Progenitor cell of endocrine pancreas (in vitro differentiated cells): Measurements from ENCODE around the gene LINS1. TPM values are rescaled to one million over a fixed set of nuclear protein-coding genes. Genes with fewer than 3 reads are reported as not detected.

Experiments used
- DNase-seq: peaks from one replicate; pipeline ENCODE4 v3.0.0; 2021; ENCODE audit warnings: low spot score; ENCODE audit not compliant: unreplicated experiment
- H3K27ac Mint-ChIP-seq: 2 replicates; pipeline ENCODE4 v1.8.0; 2021; ENCODE audit warnings: mild to moderate bottlenecking, moderate library complexity, mixed read lengths
- H3K27me3 Mint-ChIP-seq: 2 replicates; pipeline ENCODE4 v1.8.0; 2021; ENCODE audit warnings: mixed read lengths
- H3K36me3 Mint-ChIP-seq: 2 replicates; pipeline ENCODE4 v1.8.0; 2022; ENCODE audit warnings: mixed read lengths; ENCODE audit not compliant: insufficient read depth
- H3K4me1 Mint-ChIP-seq: 2 replicates; pipeline ENCODE4 v1.8.0; 2021; ENCODE audit warnings: low read depth, mixed read lengths
- H3K4me3 Mint-ChIP-seq: 2 replicates; pipeline ENCODE4 v1.8.0; 2021; ENCODE audit warnings: low read depth, mild to moderate bottlenecking, moderate library complexity, mixed read lengths
- H3K9me3 Mint-ChIP-seq: 2 replicates; pipeline ENCODE4 v1.8.0; 2021; ENCODE audit warnings: low read depth, mixed read lengths
- CTCF ChIP-seq: fragments of 200-600 bp; sonication (generic); IDR thresholded peaks from one replicate; pipeline ENCODE4 v1.5.0; 2021; ENCODE audit warnings: antibody characterized with exemption, mild to moderate bottlenecking; ENCODE audit not compliant: unreplicated experiment
- total RNA-seq: library from RNA; stranded (reverse); gene quantifications from 2 replicates; pipeline ENCODE4 v1.2.1, GENCODE V29; 2021

The LINS1 gene
- total RNA-seq, 1 donor from 2014 or later: 17.7 TPM

- no peak for TF ChIP-seq CTCF
- DNase-seq: no peak
- no peak overlapping the region for H3K4me3 Mint-ChIP-seq
- no peak overlapping the region for H3K27ac Mint-ChIP-seq
- peaks cover 21% of the 10 kb centered on the region for H3K27me3 Mint-ChIP-seq
- no peaks in the 10 kb centered on the region for H3K4me1 Mint-ChIP-seq
- H3K9me3 Mint-ChIP-seq: peaks cover 1% of the 10 kb centered on the region
- H3K36me3 Mint-ChIP-seq: no peaks in the 10 kb centered on the region
Observed at GRCh38 chr15:100533886-100534285, 68.1 kb downstream of the LINS1 start.

- H3K9me3 Mint-ChIP-seq: no peaks in the 10 kb centered on the region
- no peak overlapping the region for H3K4me3 Mint-ChIP-seq
- DNase-seq: no peak
- H3K27ac Mint-ChIP-seq: no peak overlapping the region
- H3K36me3 Mint-ChIP-seq: no peaks in the 10 kb centered on the region
- no peaks in the 10 kb centered on the region for H3K4me1 Mint-ChIP-seq
- peaks cover 24% of the 10 kb centered on the region for H3K27me3 Mint-ChIP-seq
- no peak for TF ChIP-seq CTCF
Observed at GRCh38 chr15:100531823-100532327, 70.1 kb downstream of the LINS1 start.

GRCh38 chr15:100531204-100531603 lies 70.8 kb downstream of the LINS1 start:
- H3K27me3 Mint-ChIP-seq: peaks cover 22% of the 10 kb centered on the region
- DNase-seq: no peak
- H3K36me3 Mint-ChIP-seq: no peaks in the 10 kb centered on the region
- no peak for TF ChIP-seq CTCF
- H3K27ac Mint-ChIP-seq: peak overlapping the region; percentile 73
- H3K4me1 Mint-ChIP-seq: no peaks in the 10 kb centered on the region
- no peak overlapping the region for H3K4me3 Mint-ChIP-seq
- H3K9me3 Mint-ChIP-seq: no peaks in the 10 kb centered on the region

GRCh38 chr15:100529556-100529955 lies 72.4 kb downstream of the LINS1 start:
- Mint-ChIP-seq H3K4me3 (no peak overlapping the region), H3K9me3 (no peaks in the 10 kb centered on the region), H3K27ac (no peak overlapping the region), H3K27me3 (peaks cover 22% of the 10 kb centered on the region), H3K4me1 (no peaks in the 10 kb centered on the region), H3K36me3 (no peaks in the 10 kb centered on the region)
- no peak for TF ChIP-seq CTCF
- no peak for DNase-seq

GRCh38 chr15:100528833-100529428 lies 73.1 kb downstream of the LINS1 start, which contains the start of gene CERS3:
CERS3 (minus strand) TSS chr15:100528950; CDS start chr15:100501849, 27,101 bp downstream.
- Mint-ChIP-seq H3K9me3 (no peaks in the 10 kb centered on the region), H3K4me3 (no peak within 1 kb of the TSS), H3K27ac (no peak within 1 kb of the TSS), H3K36me3 (no peaks in the 10 kb centered on the region), H3K27me3 (peaks cover 22% of the 10 kb centered on the region), H3K4me1 (no peaks in the 10 kb centered on the region)
- DNase-seq: no peak
- TF ChIP-seq CTCF: no peak
